Measurements from ENCODE around the gene SESTD1. TPM values are rescaled to one million over a fixed set of nuclear protein-coding genes. Genes with fewer than 3 reads are reported as not detected.

The SESTD1 gene
- total and polyA plus RNA-seq, 2 of the 8 experiments (the other 6 are each of a cell fraction or from before 2014, with no cell fraction given), result 5.2 to 49.6 TPM

DNA sequence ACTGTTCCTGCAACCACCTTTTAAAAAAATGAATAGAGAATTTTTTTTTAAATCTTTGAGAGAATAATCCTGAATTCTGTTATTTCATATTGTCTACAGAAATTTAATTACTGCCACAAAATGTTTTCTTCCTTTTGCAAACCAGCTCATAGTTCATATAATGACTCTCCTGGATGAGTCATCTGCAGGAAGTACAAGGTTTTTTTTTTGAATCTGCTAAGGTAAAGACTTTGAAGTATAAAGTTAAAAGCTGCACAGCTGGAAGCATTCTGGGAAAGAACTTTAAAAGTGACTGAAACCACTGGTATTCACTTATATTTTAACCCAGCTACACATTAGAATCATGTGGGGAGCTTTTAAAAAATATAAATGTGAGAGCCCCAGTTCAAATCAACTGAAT is 25.4 kb downstream of the SESTD1 start:
- Histone ChIP-seq H3K79me2 (ENCODE audit: control insufficient read depth in 1 of 2, insufficient read depth in 2 of 2, low read length in 2 of 2) (peaks cover 0 to 50% of the 10 kb centered on the region in 2 experiments; a peak in 2 of 4 replicates), H2AK5ac (ENCODE audit: low read depth, low read length) (no peak overlapping the region), H3K4me3 (ENCODE audit: extremely low read depth in 1 of 4, insufficient read depth in 2 of 4, low read depth in 3 of 4, low read length in 4 of 4) (no peak overlapping the region), H2BK15ac (ENCODE audit: low read length) (no peak overlapping the region), H3K27me3 (replicated peaks in 1 of 4; ENCODE audit: control insufficient read depth in 3 of 4, extremely low read depth in 1 of 4, insufficient read depth in 3 of 4, low read length in 3 of 4) (no peaks in the 10 kb centered on the region), H3K27ac (ENCODE audit: low read depth, low read length) (no peak overlapping the region), H3K9ac (replicated peaks in 1 of 4; ENCODE audit: extremely low read depth in 1 of 4, low read depth in 3 of 4, low read length in 3 of 4) (no peak overlapping the region), H3K4ac (replicated peaks; ENCODE audit: insufficient read length, low read depth, low read length) (no peak overlapping the region), H2BK120ac (replicated peaks; ENCODE audit: low read depth, low read length) (no peak overlapping the region), H3K18ac (ENCODE audit: extremely low read depth, low read length) (no peak overlapping the region), H3K4me2 (ENCODE audit: insufficient read depth in 1 of 2, low read depth in 2 of 2, low read length in 2 of 2) (no peak overlapping the region), H4K8ac (ENCODE audit: extremely low read depth, insufficient read depth, low read length) (no peak overlapping the region), H3K23me2 (ENCODE audit: low read depth, low read length) (no peaks in the 10 kb centered on the region), H3K14ac (ENCODE audit: insufficient read length) (no peak overlapping the region), H4K20me1 (replicated peaks in 1 of 2; ENCODE audit: control insufficient read depth in 1 of 2, insufficient read depth in 2 of 2, low read length in 2 of 2) (no peaks in the 10 kb centered on the region), H3K36me3 (ENCODE audit: control insufficient read depth in 2 of 4, insufficient read depth in 4 of 4, low read length in 3 of 4) (no peaks in the 10 kb centered on the region), H2BK20ac (ENCODE audit: low read length) (no peak overlapping the region), H2BK12ac (ENCODE audit: low read depth, low read length) (no peak overlapping the region), H2AFZ (ENCODE audit: low read length) (no peak overlapping the region), H3K79me1 (ENCODE audit: low read depth, low read length) (no peaks in the 10 kb centered on the region), H3K4me1 (replicated peaks in 1 of 4; ENCODE audit: control insufficient read depth in 3 of 4, insufficient read depth in 4 of 4, low read length in 3 of 4) (peaks cover 0 to 5% (median 2%) of the 10 kb centered on the region in 4 experiments; a peak in 2 of 7 replicates), H2BK5ac (ENCODE audit: low read depth, low read length) (no peak overlapping the region), H3K9me3 (ENCODE audit: insufficient read depth in 2 of 2, low read depth in 1 of 2, low read length in 1 of 2) (no peaks in the 10 kb centered on the region), H3K23ac (ENCODE audit: insufficient read length) (no peak overlapping the region), H3K56ac (replicated peaks; ENCODE audit: insufficient read length, low read depth, low read length) (no peak overlapping the region), H4K91ac (replicated peaks; ENCODE audit: insufficient read length, low read length) (no peak overlapping the region), H4K5ac (ENCODE audit: insufficient read length, low read depth, low read length) (no peak overlapping the region)
- ChIA-PET POLR2A (ENCODE audit: partially characterized antibody) (no interaction called here), CTCF (ENCODE audit: partially characterized antibody) (interaction anchor here (0.7 to 1.9 kb wide), 7 partner anchors 11 to 172 kb away, joined by 3 to 9 read pairs (median 5); no protein-coding TSS in a partner anchor)
- FAIRE-seq, result no peak
- TF ChIP-seq, protein P1, sequence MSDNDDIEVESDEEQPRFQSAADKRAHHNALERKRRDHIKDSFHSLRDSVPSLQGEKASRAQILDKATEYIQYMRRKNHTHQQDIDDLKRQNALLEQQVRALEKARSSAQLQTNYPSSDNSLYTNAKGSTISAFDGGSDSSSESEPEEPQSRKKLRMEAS (IDR thresholded peaks at IDR 0.05), result no peak
- TF ChIP-seq CBX8 (IDR thresholded peaks at IDR 0.05; ENCODE audit: borderline replicate concordance, low read depth, low read length) (no peak), TAF7 (optimal IDR thresholded peaks at IDR 0.05; ENCODE audit: borderline replicate concordance, low read depth, low read length) (no peak), RXRA (IDR thresholded peaks at IDR 0.05; ENCODE audit: insufficient read depth, low read depth, low read length) (no peak), JUN (IDR thresholded peaks at IDR 0.05; ENCODE audit: low read depth, low read length) (no peak)
- no peak for DNase-seq (ENCODE audit: low read depth in 1 of 2, low spot score in 2 of 2)
